Measurements from ENCODE around the gene LIMS1.

The LIMS1 gene

DNA sequence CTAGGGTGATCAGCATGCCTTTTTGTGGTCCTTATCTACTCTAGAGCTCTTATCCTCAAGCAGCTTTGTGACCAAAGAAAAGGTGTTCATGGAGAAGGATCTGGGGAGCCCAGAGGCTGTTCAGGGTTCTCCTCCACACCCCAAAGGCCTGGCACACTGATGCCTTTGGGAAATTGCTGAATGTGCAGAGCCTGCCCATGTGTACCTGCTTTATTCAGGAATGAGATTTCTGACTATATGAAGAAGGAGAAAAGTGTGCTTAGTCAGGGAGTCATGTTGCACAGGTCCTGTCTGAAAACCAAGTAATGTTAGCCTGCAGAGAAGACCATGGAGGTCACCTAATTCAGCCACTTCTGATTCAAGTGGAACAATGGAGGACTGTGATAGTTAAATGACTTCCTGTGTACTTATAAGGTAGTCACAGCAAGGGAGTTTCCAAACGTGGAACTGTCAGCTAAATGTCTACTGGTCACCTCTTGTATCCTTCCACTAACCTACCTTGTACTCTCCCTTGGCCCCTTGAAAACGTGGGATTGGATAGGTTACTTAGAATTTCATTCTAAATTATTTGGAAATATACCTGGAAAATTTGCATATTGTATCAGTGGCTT, 81.3 kb downstream of the LIMS1 start:
- DNase-seq (ENCODE audit: low spot score): peak; percentile 59

GRCh38 chr2:108616318-108616717, 82.0 kb downstream of the LIMS1 start:
- peak; percentile 62 for DNase-seq (ENCODE audit: low spot score)

- peak; percentile 83 for DNase-seq (ENCODE audit: low spot score)
These were observed 82.5 kb downstream of the LIMS1 start for GRCh38 chr2:108616751-108617161.

DNA sequence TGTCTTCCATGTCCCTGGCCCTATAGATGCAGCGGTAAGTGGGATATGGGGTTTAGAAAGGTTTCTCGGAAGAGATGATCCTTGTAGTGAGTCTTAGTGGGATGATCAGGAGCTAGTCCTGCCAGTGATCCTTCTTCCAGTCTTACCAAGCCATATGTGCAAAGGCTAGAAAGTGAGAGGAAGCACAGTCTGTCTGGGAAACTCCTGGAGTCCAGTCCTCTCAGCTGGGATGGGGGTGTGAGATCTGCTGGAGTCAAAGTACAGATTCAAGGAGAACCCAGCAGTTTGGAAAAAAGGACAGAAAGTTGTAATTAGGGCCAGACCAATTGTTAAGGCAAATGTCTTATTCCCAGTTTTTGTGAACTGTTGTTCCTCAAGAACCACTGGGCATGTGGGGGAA, 83.3 kb downstream of the LIMS1 start:
- DNase-seq (ENCODE audit: low spot score): no peak

DNA sequence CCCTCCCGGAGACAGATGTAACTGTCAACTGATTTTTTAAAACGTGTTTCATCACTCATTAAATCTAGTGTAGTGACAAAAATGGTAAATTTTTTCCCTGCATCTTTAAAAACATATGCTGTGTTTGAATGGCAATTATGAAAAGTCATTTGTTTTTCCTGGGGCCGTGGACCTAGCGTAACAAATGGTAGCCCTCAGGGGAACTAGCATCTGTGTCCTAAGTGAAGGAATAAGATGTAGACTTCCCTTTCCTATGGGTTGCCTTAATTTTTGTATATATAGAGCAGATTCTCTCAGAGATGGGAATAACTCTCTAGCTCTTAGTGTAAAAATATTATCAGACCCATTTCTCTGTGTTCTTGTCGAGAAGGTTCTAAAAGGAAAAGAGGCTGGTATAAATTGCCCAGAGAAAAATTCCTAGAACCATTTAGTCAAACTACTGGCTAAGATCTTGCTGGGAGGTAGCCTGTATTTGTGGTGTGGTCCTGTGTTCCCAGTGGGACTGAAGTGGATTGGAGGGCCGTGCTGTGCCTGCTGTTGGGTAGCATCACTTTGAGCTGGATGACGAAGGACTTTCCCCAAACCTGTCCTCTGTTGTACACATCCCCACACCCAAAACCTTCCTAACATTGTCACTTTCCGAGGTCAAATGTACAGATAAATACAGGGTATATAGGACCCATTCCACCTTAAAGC, 85.8 kb downstream of the LIMS1 start:
- DNase-seq (ENCODE audit: low spot score): no peak

GRCh38 chr2:108620656-108621055, 86.4 kb downstream of the LIMS1 start:
- DNase-seq (ENCODE audit: low spot score): no peak

GRCh38 chr2:108621087-108621559, 86.9 kb downstream of the LIMS1 start:
- peak; percentile 91 for DNase-seq (ENCODE audit: low spot score)

GRCh38 chr2:108621687-108622681, 87.7 kb downstream of the LIMS1 start:
- no peak for DNase-seq (ENCODE audit: low spot score)

- DNase-seq (ENCODE audit: low spot score): no peak
These were observed 89.3 kb downstream of the LIMS1 start for GRCh38 chr2:108623616-108624015.

- no peak for DNase-seq (ENCODE audit: low spot score)
These were observed 91.0 kb downstream of the LIMS1 start for GRCh38 chr2:108625186-108625827.

GRCh38 chr2:108625828-108626195, 91.5 kb downstream of the LIMS1 start:
- no peak for DNase-seq (ENCODE audit: low spot score)

DNA sequence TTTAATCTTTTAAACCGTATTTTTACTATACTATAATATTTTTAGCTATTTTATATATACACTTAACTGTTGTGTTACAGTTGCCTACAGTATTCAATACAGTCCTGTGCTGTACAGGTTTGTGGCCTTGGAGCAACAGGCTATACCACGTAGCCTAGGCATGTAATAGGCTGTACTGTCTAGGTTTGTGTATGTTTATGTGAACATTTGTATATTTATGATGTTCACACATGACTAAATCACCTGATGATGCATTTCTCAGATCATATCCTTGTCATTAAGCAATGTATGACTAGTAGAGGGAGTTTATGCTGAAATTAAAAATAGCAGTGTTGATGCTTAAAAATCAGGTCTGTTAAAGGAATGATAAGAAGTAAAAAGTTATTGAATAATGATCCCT, 92.7 kb downstream of the LIMS1 start:
- DNase-seq (ENCODE audit: low spot score): no peak

DNA sequence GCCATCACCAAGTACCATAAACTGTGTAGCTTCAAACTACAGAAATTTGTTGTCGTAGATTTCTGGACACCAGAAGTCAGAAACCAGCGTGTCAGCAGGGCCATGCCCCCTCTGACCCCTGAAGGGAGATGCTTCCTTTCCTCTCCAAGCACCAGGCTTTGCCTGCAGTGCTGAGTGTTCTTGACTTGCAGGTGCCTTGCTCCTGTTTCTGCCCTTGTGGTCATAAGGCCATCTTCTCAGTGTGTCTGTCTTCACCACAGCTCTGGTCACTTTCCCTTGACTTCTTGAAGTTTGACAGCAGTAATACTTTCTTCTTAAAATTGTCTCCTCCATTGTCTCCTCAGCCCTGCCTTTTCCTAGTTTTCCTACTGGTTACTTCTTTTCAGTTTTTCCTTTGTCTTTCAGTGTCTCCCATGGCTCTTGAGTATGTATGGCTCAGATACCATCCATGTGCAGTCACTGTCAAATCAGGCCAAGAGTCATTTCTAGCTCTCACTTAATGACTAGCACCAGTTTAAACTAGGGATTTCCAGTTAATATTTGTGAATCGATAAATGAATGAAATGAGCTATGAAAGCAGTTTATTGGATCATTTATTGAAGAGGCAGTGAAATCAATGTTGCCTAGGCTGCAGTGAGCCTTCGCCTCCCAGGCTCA, 93.8 kb downstream of the LIMS1 start:
- no peak for DNase-seq (ENCODE audit: low spot score)

- no peak for DNase-seq (ENCODE audit: low spot score)
These were observed 94.7 kb downstream of the LIMS1 start for GRCh38 chr2:108628936-108629335.

DNA sequence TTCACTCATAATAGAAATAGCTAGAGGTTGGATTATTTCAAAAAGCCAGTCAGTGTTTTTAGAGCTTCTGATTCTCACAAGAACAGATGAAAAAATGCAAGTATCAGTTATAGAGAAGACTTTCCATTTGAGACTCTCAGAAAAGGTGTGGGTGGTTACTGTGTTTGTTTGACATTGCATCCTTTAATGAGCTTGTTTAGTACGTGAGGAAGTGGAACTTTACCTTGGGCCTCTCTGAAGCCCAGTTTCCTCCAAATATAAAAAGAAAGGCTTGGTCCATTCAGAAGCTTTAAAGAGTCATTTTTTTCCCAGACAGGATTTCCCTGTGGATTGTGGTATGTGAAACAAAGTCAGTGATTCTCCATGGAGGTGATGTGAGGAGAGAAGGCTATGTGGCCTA, 95.1 kb downstream of the LIMS1 start:
- DNase-seq (ENCODE audit: low spot score): no peak

DNA sequence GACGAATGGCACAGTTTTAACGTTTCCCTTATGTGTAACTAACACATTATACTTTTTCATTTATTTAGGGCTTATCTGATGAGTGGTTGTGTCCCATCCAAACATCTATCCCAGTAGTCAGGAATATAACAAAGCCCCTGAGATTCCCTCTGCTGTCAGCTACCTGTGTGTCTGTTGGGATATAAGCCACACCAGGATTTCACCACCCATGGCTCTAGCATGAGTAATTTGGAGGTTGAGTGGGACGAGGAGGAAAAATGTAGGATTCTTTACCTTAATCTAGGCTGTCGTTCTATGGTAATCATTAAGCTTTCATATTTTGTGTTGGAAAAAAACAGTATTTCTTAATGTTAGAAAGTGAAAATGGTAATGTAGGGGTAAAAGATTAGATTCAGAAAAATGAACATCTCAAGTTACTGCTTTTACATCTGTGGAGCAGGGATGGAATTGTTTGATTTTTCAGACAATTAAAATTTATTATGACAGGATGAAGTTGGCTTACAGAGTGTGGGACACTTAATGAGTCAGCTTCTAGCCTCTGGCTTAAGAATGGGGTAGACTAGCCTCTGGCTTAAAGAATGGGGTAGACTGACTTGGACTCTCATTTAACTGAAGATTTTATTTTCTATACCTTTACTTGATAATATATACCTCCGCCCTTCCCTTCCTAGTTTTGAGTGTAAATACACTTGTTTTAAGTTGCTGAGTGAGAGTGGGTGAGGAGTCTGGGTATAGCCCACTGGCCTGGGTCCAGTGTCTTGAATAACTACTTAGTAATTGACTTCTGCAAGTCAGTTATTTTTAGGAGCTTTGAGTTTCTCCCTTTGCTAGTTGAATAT, 96.5 kb downstream of the LIMS1 start:
- DNase-seq (ENCODE audit: low spot score): no peak

GRCh38 chr2:108632332-108633160, 98.3 kb downstream of the LIMS1 start:
- DNase-seq (ENCODE audit: low spot score): no peak

GRCh38 chr2:108633409-108633808, 99.1 kb downstream of the LIMS1 start:
- no peak for DNase-seq (ENCODE audit: low spot score)

GRCh38 chr2:108634011-108634410, 99.7 kb downstream of the LIMS1 start:
- no peak for DNase-seq (ENCODE audit: low spot score)
